Left renal pelvis (tissue), 4 donors: Measurements from ENCODE around the gene PHACTR1. TPM values are rescaled to one million over a fixed set of nuclear protein-coding genes. Genes with fewer than 3 reads are reported as not detected.
"Not testable (repeated sequence)": the region's sequence is repeated elsewhere in the genome, so short reads cannot be mapped to it uniquely, and the experiment has no call there.

Experiments
- DNase-seq, 4 donors: peaks; one replicate each; pipeline ENCODE4 v3.0.0-alpha.2; 2013; ENCODE audit warnings: low read depth in 4 of 4, low spot score in 3 of 4
- polyA plus RNA-seq, 4 donors: library from polyadenylated mRNA; unstranded; fragments of 120-200 nt; gene quantifications; one replicate each; pipeline ENCODE4 v1.2.1, GENCODE V29; 2013; ENCODE audit not compliant: insufficient read length in 4 of 4

The PHACTR1 gene
- 10 to 100 TPM in 3 of 4 donors, 1 to 10 TPM in 1; 2.4 to 19.1 (median 16.0) TPM for polyA plus RNA-seq

DNA sequence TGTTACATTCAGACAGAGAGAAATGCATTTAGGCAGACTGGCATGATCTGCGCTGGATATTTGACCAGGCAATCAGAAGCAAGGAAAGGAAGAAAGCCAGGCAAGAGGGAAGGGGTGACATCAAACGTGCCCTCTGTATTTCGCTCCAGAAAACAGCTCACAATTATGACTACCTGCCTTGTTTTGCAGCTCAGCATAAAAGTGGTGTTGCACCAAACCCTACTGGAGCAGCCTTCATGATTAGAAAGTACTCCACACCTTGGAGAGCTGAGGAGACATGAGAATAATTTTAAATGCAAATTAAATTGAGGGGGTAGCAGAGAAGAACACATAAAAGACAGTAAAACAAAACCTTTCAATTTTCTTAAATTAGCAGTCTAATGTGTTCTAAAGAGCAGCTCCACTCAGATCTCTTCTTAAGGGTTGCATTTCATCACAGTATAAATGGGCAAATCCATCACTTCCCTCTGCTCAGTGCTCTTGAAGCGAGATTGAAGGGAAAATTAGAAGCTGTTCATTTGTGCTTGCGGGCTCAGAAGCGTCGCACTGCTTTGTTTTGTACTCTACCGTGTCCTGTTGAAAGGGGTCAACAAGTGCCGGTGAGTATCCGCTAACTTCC lies at the start of gene PHACTR1:
TSS of gene PHACTR1 (plus strand) at position 470 of the 619 bp plus-strand sequence.
- no peak for DNase-seq

DNA sequence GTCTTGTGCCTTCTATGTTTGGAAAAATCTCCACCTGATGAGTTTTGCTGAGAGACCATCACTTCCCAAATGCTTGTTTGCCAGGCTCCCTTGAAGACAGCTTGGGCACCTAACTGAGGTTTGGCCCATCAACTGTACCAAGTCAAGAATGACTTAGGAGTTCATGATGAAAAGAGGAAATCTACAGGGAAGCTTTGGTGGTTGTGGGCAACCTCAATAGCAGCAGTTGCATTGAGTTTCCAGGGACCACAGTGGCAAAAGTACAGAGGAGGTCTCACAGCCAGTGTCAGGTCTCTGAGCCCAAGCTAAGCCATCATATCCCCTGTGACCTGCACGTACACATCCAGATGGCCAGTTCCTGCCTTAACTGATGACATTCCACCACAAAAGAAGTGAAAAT lies 49.7 kb upstream of the PHACTR1 start:
- no peak for DNase-seq

DNA sequence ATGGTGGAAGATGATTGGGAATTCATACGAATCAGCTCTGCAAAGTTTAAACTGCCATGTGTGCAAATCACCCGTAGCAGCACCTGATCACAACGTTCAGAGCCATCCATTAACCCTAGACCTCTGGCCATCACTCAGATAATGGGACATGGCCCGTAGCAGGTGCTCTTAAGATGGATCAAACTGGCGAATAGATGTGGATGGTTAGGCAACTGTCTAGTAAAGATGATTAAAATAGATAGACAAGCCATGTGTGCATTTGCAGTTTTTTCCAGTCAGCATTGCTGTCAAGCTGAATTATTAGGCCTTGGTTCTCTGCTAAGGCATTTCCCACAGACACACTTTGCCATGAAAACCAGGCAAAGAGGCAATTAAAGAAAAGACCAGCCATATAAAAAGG lies 40.6 kb upstream of the PHACTR1 start:
- DNase-seq, result no peak

DNA sequence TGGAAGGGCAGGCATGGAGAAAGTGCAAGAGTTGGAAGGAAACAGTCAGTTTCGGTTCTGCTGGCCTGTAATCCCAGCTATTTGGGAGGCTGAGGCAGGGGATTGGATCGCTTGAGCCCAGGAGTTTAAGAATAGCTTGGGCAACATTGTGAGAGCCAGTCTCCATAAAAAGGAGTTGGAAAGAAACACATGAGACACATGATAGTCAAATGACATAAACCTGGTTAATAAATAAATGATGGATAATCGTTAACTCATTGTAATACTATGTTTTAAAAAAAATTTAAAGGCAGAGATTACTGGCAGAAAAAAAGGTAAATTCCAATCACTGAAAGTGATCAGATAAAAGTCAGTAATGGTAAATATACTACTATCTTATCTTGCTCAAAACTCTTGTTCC lies 37.2 kb upstream of the PHACTR1 start:
- no peak for DNase-seq

DNA sequence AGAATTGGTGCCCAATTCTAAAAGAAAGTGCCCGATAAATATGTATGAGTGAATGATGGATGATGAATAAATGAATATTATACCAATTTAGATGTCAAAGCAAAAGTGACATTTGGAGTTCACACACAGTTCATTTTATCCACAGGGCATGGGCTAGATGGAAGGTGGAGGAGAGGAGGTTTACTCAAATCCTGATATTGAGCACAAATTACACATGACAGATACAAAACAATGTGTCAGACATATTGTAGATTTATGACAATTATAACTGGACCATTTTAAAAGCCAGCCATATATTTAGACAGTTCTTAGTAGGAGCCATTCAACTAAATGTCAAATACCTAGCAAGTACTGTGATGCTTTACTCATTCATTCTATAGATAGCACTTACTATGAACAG lies 23.4 kb upstream of the PHACTR1 start:
- no peak for DNase-seq

- DNase-seq, result no peak
Observed at GRCh38 chr6:12698298-12698697, 18.3 kb upstream of the PHACTR1 start.

DNA sequence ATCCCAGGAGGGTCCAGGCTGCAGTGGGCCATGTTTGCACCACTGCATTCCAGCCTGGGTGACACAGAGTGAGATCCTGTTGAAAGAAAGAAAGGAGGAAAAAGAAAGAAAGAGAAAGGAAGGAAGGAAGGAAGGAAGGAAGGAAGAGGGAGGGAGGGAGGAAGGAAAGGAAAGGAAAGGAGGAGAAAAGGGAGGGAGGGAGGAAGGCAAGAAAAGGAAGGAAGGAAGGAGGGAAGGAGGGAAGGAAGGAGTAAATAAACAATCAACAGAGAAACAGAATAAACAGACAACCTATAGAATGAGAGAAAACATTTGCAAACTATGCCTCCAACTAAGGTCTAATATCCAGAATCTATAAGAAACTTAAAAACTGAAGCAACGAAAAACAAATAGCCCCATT lies 11.6 kb upstream of the PHACTR1 start:
- no peak for DNase-seq

- DNase-seq, result no peak
Observed at GRCh38 chr6:12709116-12709515, 7.5 kb upstream of the PHACTR1 start.

DNA sequence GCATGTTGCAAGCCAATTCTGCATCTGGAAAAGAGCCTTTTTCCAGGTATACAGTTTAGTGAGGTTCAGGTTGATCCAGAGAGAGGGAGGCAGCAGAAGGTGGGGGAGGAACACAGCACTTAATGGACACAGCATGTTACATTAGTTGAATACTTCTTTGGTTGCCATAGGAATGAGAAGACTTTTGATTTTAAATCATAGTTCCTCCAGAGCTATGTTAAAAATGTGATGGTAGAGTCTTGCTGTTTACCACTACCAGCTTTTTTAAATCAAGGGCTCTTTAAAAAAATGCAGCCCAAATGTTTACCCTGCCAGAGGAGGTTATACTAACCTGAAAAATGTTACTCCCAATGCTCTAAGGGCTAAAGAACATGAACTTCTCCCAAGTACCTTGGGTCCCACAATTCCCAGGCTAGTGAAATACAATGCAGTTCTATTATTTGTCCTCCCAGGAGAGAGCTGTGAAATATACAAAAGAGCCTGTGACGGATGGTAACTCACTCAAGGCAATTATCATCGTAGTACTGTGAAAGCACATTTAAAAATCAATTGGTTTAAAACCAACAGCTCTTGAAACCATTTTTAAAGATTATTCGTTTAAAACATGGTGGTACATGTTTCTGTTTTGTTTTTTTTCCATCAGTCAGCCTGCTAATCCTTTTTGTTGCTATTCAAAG lies 6.9 kb upstream of the PHACTR1 start:
- DNase-seq, result no peak

DNA sequence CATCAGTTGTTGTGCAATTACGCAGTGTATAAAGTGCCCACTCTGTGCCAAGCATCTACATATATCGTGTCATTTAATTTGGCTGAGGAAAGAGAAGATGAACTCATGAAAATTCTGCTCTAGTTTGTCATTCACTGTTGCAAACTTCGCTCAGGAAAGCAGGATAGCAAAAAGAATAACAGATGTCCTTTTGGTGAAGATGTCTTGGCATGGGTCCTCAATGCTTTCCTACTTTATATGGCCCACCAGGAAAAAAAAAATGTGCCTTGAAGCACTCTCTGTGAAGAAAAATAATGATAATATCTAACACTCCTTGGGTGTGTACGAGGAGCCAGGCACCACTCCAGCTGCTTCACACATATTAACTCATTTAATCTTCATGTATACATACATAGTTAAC lies 5.6 kb upstream of the PHACTR1 start:
- DNase-seq, result no peak

DNA sequence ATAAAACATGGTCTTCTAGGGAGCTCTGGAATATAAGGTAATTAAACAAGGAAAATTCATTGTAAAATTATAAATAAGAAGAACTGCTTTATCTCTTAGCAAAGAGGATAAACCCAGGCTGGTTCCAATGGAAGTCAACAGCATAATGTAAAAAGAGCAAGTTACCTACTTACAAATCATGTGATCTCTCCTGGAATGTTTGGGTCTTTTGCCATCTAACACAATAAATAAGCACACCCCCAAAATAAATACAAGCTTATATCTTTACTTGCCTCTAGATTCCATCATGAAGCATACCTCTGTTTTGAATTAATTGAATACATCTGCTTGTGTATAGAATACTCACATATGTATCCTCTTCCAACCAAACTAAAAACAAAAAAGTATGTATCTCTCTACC lies 2.5 kb upstream of the PHACTR1 start:
- no peak for DNase-seq

DNA sequence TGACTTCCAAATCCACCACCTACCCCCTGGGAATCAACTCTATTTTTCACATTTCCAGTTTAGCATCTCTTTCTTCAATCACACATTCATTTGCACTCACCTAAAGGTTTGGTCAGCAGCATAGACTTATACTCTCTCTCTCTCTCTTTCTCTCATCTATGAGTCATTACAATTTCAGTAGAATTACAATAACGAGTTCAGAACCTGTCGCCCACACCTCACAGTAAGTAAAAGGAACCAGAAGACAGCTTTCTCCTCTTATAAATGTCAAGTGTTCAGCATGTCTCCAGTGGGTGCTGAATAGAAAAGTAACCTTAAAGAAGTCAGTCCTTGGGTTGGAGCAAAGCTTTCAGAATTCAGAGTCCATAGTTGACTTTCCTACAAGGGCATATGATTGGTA lies 1.1 kb upstream of the PHACTR1 start:
- no peak for DNase-seq

DNA sequence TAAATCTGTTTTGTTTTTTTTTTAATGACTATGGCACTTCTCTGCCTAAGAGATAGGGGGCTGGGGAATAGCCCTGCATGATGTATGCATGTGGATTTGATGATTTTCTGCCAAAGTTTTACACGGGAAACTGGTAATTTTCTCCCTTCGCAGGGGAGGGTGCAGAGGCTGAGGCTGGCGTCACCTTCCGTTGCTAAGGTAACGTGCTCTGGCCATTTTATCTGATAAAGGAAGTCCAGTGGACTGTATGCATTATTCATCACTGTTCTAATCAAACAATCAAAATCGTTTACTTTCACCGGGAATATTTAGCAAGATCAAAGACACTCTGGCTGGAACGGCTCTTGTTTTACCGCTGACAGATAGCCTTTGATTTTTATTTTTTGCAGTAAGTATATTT lies 789 bp downstream of the PHACTR1 start:
- DNase-seq, result no peak

DNA sequence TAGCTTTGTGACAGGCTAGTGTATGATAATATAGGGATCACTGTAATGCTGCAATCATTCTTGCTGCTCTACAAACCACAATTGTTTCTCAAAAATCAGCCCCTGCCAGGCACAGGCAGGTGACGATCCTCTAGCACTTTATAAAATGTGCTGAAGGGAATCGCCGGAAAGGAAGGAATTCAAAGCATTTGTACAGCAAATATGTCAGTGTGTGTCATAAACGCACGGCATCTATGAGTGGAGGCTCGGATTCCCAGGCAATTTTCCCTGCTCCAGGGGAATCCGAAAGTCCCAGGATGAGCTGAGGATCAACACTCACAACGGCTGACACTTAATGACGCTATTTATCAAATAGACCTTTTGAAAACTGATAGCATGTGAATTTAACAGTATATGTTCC lies 1.4 kb downstream of the PHACTR1 start:
- DNase-seq, result no peak

DNA sequence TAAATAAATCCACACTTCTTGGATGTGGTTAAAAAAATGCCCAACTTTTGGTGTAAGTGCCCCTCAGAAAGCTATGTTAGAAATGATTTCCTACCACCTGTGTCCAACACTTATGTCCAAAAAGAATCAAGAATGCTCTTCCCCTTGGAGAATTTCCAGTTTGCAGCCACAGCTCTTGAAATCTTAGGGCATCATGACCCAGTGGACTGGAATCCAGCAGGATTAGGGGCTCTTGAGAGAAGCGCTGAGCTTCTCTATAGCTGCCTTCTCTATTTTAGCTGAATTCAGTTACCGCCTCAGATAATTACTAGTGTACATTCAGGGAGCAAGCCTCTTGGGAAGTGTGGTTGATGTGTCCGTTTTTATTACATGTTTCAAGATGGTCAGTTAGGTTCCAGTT lies 2.5 kb downstream of the PHACTR1 start:
- DNase-seq, result no peak

DNA sequence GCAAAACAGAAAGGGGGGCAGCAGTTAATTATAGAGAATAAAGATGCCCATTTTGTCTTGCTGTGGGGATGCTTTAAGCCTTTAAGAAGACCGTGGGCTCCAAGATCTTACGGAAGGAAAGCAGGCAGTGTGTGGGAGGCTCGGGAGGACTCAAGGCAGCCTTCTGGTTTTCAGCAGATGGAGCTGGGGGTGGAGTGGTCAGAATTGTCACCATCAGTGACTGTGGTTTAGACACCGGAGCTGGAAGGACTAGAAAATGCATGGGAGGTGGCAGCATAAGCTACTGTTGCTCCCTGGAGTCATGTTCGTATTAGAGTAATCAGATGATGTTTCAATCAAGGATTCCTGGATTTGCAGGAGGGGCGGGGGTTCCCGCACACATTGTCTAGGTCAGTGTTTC lies 3.7 kb downstream of the PHACTR1 start:
- DNase-seq, result no peak

GRCh38 chr6:12725263-12725662 lies 8.7 kb downstream of the PHACTR1 start:
- no peak for DNase-seq

DNA sequence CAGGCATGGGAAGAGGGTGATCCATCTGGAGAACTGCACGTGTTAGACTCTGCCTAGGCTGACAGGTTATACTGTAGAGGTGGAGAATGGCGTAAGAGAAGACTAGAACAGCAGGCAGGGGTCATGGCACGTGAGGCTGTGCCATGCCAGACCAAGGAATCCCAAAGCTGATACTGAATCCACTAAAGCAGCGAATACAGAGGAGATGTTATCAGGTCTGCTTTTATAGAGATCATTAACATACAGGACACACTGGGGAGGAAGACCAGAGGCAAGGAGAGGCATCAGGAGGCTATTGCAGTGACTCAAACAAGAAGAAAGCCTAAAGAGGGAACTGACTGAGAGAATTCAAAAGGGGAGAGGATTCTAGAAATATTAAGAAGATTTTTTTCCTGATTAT lies 12.9 kb downstream of the PHACTR1 start:
- DNase-seq, result no peak

- not testable (repeated sequence) for DNase-seq
Observed at GRCh38 chr6:12730809-12731208, 14.2 kb downstream of the PHACTR1 start.

DNA sequence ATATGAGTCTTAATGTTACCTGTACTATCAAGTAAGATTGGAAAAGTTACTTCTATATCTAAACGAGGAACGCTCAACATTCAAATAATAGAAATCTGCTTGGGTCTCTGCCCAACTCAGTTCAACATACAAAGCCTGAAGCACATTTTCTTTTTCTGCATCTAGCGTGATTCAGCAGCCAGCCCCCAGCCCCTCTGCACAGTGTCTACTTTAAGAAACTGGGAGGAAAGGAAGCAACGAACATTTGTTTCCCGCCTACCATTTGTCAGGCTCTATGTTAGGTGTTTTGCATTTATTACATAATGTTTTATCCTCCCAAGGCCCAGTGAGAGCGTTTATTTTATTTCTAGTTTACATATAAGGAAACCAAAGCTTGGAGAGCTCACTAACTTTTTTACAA lies 17.3 kb downstream of the PHACTR1 start:
- DNase-seq, result no peak

DNA sequence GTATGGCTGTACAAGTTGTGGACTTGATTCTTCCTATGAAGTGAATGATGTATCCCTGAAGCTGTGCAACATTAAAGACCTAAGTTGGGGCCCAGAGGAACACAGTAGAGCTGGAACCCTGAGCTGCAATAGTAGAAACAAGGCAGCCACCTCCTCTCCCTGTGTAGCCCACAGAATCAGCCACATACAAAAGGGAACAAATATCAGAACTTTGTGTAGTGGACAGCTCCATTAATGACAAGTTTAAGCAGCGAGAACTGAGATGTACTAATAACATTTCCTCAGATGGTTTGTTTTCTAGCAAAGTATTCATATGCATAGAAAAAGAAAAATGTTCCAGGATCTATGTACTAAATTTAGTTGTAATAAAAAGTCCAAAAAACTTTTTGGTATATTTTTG lies 19.2 kb downstream of the PHACTR1 start:
- DNase-seq, result no peak

DNA sequence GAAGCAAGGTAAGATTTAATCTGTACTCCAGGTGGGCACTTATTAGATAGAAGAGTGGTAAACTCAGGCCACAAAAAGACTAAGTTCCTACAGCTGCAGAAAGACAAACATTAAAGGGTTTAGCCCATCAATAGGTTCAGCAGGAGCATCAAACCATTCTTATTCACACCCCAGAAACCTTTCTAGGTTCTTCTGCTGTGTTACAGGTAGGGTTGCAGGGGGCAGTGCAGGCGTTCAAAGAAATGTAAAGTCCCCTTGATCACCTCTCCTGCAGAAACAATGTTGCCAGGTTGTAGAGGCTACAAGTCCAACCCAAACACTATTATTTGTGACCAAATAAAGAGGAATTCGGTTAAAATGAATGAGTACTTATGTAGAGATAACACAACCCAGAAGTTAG lies 31.8 kb downstream of the PHACTR1 start:
- no peak for DNase-seq
